ENCODE results near the gene CHL1. TPM values are rescaled to one million over a fixed set of nuclear protein-coding genes. Genes with fewer than 3 reads are reported as not detected.

CHL1 gene
- total RNA-seq, 1 donor from 2014 or later, result 7.4 TPM

GRCh38 chr3:242602-243355 is 46.2 kb downstream of the CHL1 start:
- ATAC-seq (ENCODE audit: low read depth), result no peak
- H3K4me1 Mint-ChIP-seq, result no peaks in the 10 kb centered on the region
- DNase-seq, result no peak
- intact Hi-C loops (cut with micrococcal nuclease), result no loop called here
- no peak overlapping the region for H3K27ac Mint-ChIP-seq
- ChIA-PET POLR2A (interaction anchor here (0.7 kb wide), 1 partner anchor 49 kb away, joined by 3 read pairs; no protein-coding TSS in a partner anchor), CTCF (no interaction called here)
- no peaks in the 10 kb centered on the region for H3K36me3 Mint-ChIP-seq (ENCODE audit: low read depth)
- no peaks in the 10 kb centered on the region for H3K27me3 Mint-ChIP-seq
- TF ChIP-seq CTCF (IDR thresholded peaks at IDR 0.05), result no peak
- H3K9me3 Mint-ChIP-seq, result no peaks in the 10 kb centered on the region
- H3K4me3 Mint-ChIP-seq, result no peak overlapping the region

GRCh38 chr3:243356-243725 is 46.8 kb downstream of the CHL1 start:
- POLR2A ChIA-PET, result no interaction called here
- H3K27ac Mint-ChIP-seq, result no peak overlapping the region
- no peaks in the 10 kb centered on the region for H3K9me3 Mint-ChIP-seq
- H3K27me3 Mint-ChIP-seq, result no peaks in the 10 kb centered on the region
- TF ChIP-seq CTCF (IDR thresholded peaks at IDR 0.05), result no peak
- H3K4me1 Mint-ChIP-seq, result no peaks in the 10 kb centered on the region
- intact Hi-C loops (cut with micrococcal nuclease), result no loop called here
- no peaks in the 10 kb centered on the region for H3K36me3 Mint-ChIP-seq (ENCODE audit: low read depth)
- CTCF ChIA-PET, result no interaction called here
- no peak overlapping the region for H3K4me3 Mint-ChIP-seq
- ATAC-seq (ENCODE audit: low read depth), result no peak
- no peak for DNase-seq

- no peak for ATAC-seq (ENCODE audit: low read depth)
- ChIA-PET CTCF (no interaction called here), POLR2A (no interaction called here)
- TF ChIP-seq CTCF (IDR thresholded peaks at IDR 0.05), result no peak
- Mint-ChIP-seq H3K9me3 (no peaks in the 10 kb centered on the region), H3K27me3 (no peaks in the 10 kb centered on the region), H3K4me1 (peaks cover 4% of the 10 kb centered on the region), H3K27ac (no peak overlapping the region), H3K4me3 (no peak overlapping the region), H3K36me3 (ENCODE audit: low read depth) (no peaks in the 10 kb centered on the region)
- DNase-seq, result no peak
- intact Hi-C loops (cut with micrococcal nuclease), result no loop called here
Observed at GRCh38 chr3:244041-244440, 47.5 kb downstream of the CHL1 start.

GRCh38 chr3:247916-248315 is 51.4 kb downstream of the CHL1 start:
- Mint-ChIP-seq H3K4me1 (peaks cover 22% of the 10 kb centered on the region), H3K4me3 (no peak overlapping the region), H3K36me3 (ENCODE audit: low read depth) (no peaks in the 10 kb centered on the region), H3K9me3 (no peaks in the 10 kb centered on the region), H3K27ac (no peak overlapping the region), H3K27me3 (no peaks in the 10 kb centered on the region)
- CTCF ChIA-PET, result no interaction called here
- POLR2A ChIA-PET, result no interaction called here
- DNase-seq (no peak), ATAC-seq (ENCODE audit: low read depth) (no peak)
- intact Hi-C loops (cut with micrococcal nuclease), result no loop called here
- TF ChIP-seq CTCF (IDR thresholded peaks at IDR 0.05), result no peak

- DNase-seq (no peak), ATAC-seq (ENCODE audit: low read depth) (no peak)
- ChIA-PET CTCF (interaction anchor here (0.7 kb wide), 1 partner anchor 105 kb away, joined by 5 read pairs; no protein-coding TSS in a partner anchor), POLR2A (no interaction called here)
- Mint-ChIP-seq H3K4me1 (peaks cover 22% of the 10 kb centered on the region), H3K27ac (no peak overlapping the region), H3K36me3 (ENCODE audit: low read depth) (no peaks in the 10 kb centered on the region), H3K9me3 (no peaks in the 10 kb centered on the region), H3K4me3 (no peak overlapping the region), H3K27me3 (no peaks in the 10 kb centered on the region)
- TF ChIP-seq CTCF (IDR thresholded peaks at IDR 0.05), result no peak
- intact Hi-C loops (cut with micrococcal nuclease), result no loop called here
Observed at GRCh38 chr3:248864-249520, 52.4 kb downstream of the CHL1 start.

Measured in activated B cell treated with CpG ODN at 0.5 μM for 24 hours (primary cell).